IMR-90 (cell line): ENCODE data around the gene POU3F2.

Experiments used
- BHLHE40 ChIP-seq: fragments of 150-350 bp; IDR thresholded peaks from 2 replicates; pipeline ENCODE4 v1.6.1; 2016; ENCODE audit warnings: mild to moderate bottlenecking, low read depth, low read length
- CEBPB ChIP-seq: IDR thresholded peaks from 2 replicates; pipeline ENCODE4 v1.6.1; 2012; ENCODE audit warnings: low read depth, low read length, improper control_type of control experiment
- FOS ChIP-seq: fragments of 150-350 bp; IDR thresholded peaks from 2 replicates; pipeline ENCODE4 v1.6.1; 2016; ENCODE audit warnings: low read depth, low read length
- MAFK ChIP-seq: IDR thresholded peaks from 2 replicates; pipeline ENCODE4 v1.6.1; 2012; ENCODE audit warnings: low read depth, low read length, improper control_type of control experiment
- MAZ ChIP-seq: IDR thresholded peaks from 2 replicates; pipeline ENCODE4 v1.6.1; 2012; ENCODE audit warnings: low read depth, mild to moderate bottlenecking, low read length, improper control_type of control experiment, moderate library complexity, borderline replicate concordance
- MXI1 ChIP-seq: IDR thresholded peaks from 2 replicates; pipeline ENCODE4 v1.6.1; 2012; ENCODE audit warnings: low read depth, mild to moderate bottlenecking, low read length, moderate library complexity, borderline replicate concordance
- NFE2L2 ChIP-seq: fragments of 150-350 bp; IDR thresholded peaks from 2 replicates; pipeline ENCODE4 v1.6.1; 2016; ENCODE audit warnings: low read depth, mild to moderate bottlenecking, low read length
- POLR2A ChIP-seq: IDR thresholded peaks from 2 replicates; pipeline ENCODE4 v1.6.1; 2012; ENCODE audit warnings: mild to moderate bottlenecking, low read depth, low read length
- RAD21 ChIP-seq: IDR thresholded peaks from 2 replicates; pipeline ENCODE4 v1.6.1; 2012; ENCODE audit warnings: low read length, improper control_type of control experiment
- SMC3 ChIP-seq: fragments of 150-350 bp; IDR thresholded peaks from 2 replicates; pipeline ENCODE4 v1.6.1; 2016; ENCODE audit warnings: low read depth, mild to moderate bottlenecking, antibody characterized with exemption, low read length, moderate library complexity
- TF ChIP-seq, protein P1 (sequence below): conservative IDR thresholded peaks from 2 replicates; pipeline ENCODE4 v1.5.1; 2012; ENCODE audit warnings: mild to moderate bottlenecking, low read depth, low read length, improper control_type of control experiment
- TF ChIP-seq, protein P2 (sequence below): fragments of 150-350 bp; IDR thresholded peaks from 2 replicates; pipeline ENCODE4 v1.6.1; 2016; ENCODE audit warnings: low read depth, mild to moderate bottlenecking, low read length, moderate library complexity, borderline replicate concordance
- TF ChIP-seq, protein P3 (sequence below): fragments of 150-350 bp; IDR thresholded peaks from 2 replicates; pipeline ENCODE4 v1.6.1; 2017; ENCODE audit warnings: mild to moderate bottlenecking, antibody characterized with exemption, low read length, low read depth

DNA sequence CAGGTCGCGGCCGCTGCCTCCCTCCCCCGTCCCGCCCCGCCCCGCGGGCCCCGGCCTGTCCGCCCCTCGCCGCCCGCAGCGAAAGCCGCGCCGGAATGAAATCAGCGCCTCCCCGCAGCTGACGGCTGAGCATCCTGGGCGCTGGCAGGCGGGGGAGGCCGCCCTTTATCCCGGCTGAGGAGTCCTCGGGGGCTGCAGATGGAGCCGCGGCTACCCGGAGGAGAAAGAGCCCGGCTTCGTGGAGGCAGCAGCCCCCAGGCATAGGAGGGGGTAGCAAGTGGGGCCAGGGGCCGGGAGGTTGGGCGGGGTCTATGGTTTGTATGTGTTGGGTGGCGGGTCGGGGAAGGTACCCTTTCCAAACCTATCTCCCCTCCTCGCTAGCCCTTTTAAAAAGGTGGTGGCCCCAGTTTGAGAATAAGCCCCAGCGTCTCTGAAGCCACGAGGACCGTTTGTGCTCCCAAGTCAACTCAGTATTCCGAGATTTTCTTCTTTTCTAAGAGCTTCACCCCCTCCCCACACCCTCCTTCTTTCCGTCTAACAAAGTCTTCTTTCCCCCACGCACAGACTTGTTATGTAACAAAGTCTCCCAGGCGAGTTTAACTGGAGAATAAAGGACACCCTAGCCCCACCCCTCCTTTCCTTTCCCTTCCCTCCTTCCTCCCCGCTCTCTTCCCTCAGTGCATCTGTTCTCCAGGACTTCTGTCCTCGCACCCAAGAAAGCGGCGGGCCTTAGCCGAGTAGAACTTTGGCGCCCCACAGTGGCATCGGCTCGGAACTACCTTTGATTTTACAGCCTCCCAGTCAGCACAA, 11.0 kb downstream of the POU3F2 start:
- TF ChIP-seq CEBPB (no peak), MAFK (peak; percentile 37; the same call in 1 of the 2 replicates), POLR2A (no peak; the same call in 1 of the 2 replicates), SMC3 (peak; percentile 85), RAD21 (peak; percentile 93), NFE2L2 (no peak), MXI1 (no peak), BHLHE40 (no peak; the same call in 1 of the 2 replicates), MAZ (peak; percentile 23; the same call in 1 of the 2 replicates), FOS (no peak)
- TF ChIP-seq, protein P1, sequence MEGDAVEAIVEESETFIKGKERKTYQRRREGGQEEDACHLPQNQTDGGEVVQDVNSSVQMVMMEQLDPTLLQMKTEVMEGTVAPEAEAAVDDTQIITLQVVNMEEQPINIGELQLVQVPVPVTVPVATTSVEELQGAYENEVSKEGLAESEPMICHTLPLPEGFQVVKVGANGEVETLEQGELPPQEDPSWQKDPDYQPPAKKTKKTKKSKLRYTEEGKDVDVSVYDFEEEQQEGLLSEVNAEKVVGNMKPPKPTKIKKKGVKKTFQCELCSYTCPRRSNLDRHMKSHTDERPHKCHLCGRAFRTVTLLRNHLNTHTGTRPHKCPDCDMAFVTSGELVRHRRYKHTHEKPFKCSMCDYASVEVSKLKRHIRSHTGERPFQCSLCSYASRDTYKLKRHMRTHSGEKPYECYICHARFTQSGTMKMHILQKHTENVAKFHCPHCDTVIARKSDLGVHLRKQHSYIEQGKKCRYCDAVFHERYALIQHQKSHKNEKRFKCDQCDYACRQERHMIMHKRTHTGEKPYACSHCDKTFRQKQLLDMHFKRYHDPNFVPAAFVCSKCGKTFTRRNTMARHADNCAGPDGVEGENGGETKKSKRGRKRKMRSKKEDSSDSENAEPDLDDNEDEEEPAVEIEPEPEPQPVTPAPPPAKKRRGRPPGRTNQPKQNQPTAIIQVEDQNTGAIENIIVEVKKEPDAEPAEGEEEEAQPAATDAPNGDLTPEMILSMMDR, result peak; percentile 94
- TF ChIP-seq, protein P2, sequence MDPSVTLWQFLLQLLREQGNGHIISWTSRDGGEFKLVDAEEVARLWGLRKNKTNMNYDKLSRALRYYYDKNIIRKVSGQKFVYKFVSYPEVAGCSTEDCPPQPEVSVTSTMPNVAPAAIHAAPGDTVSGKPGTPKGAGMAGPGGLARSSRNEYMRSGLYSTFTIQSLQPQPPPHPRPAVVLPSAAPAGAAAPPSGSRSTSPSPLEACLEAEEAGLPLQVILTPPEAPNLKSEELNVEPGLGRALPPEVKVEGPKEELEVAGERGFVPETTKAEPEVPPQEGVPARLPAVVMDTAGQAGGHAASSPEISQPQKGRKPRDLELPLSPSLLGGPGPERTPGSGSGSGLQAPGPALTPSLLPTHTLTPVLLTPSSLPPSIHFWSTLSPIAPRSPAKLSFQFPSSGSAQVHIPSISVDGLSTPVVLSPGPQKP, result no peak
- TF ChIP-seq, protein P3, sequence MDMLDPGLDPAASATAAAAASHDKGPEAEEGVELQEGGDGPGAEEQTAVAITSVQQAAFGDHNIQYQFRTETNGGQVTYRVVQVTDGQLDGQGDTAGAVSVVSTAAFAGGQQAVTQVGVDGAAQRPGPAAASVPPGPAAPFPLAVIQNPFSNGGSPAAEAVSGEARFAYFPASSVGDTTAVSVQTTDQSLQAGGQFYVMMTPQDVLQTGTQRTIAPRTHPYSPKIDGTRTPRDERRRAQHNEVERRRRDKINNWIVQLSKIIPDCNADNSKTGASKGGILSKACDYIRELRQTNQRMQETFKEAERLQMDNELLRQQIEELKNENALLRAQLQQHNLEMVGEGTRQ, result no peak
